HepG2 (cell line): ENCODE measurements around the gene YIPF4. TPM values are rescaled to one million over a fixed set of nuclear protein-coding genes. Genes with fewer than 3 reads are reported as not detected.

Experiments
- EEA1 ChIP-seq: sonication (generic); formaldehyde crosslinking; IDR thresholded peaks from 2 replicates; pipeline ENCODE4 v1.5.1; 2020; ENCODE audit warnings: mild to moderate bottlenecking, missing genetic modification reagents, borderline replicate concordance
- FOXA1 ChIP-seq, 2 experiments: fragments of 450-650 bp in 1 of 2; sonication (generic) in 1 of 2; formaldehyde crosslinking in 1 of 2; IDR thresholded peaks; 2 replicates each; pipeline versions ENCODE4 v1.4.0 to v1.6.1; 2016 to 2020; ENCODE audit warnings: missing genetic modification reagents in 1 of 2
- HDAC1 ChIP-seq: sonication (generic); formaldehyde crosslinking; IDR thresholded peaks from 2 replicates; pipeline ENCODE4 v1.5.1; 2020; ENCODE audit warnings: mild to moderate bottlenecking, missing genetic modification reagents
- HNF4G ChIP-seq, 2 experiments: sonication (generic) in 1 of 2; formaldehyde crosslinking in 1 of 2; IDR thresholded peaks; 2 replicates each; pipeline versions ENCODE4 v1.4.0 to v1.6.1; 2011 to 2020; ENCODE audit warnings: borderline replicate concordance in 2 of 2, low read depth in 2 of 2, mild to moderate bottlenecking in 2 of 2, low read length in 1 of 2, missing genetic modification reagents in 1 of 2, moderate library complexity in 1 of 2
- HNRNPH1 ChIP-seq: fragments of 200-400 bp; formaldehyde crosslinking; optimal IDR thresholded peaks from 2 replicates; pipeline ENCODE3; 2017; ENCODE audit warnings: mild to moderate bottlenecking, low read depth, low read length
- MAFK ChIP-seq, 2 experiments: IDR thresholded peaks in 1 of 2; conservative IDR thresholded peaks in 1 of 2; 2 replicates each; pipeline ENCODE4 v1.6.1; 2011; ENCODE audit warnings: improper control_type of control experiment in 2 of 2, low read length in 2 of 2
- NCOA1 ChIP-seq: sonication (generic); formaldehyde crosslinking; IDR thresholded peaks from 2 replicates; pipeline ENCODE4 v1.9.0; 2021; ENCODE audit warnings: missing genetic modification reagents
- NFATC3 ChIP-seq: sonication (generic); formaldehyde crosslinking; IDR thresholded peaks from 2 replicates; pipeline ENCODE4 v1.5.1; 2020; ENCODE audit warnings: mild to moderate bottlenecking, missing genetic modification reagents
- NFE2 ChIP-seq: sonication (generic); formaldehyde crosslinking; IDR thresholded peaks from 2 replicates; pipeline ENCODE4 v1.4.0; 2020; ENCODE audit warnings: missing genetic modification reagents
- NFYC ChIP-seq: IDR thresholded peaks from 2 replicates; pipeline ENCODE4 v1.6.1; 2016; ENCODE audit warnings: missing genetic modification reagents, missing compliant biosample characterization
- NR1H2 ChIP-seq: sonication (generic); formaldehyde crosslinking; IDR thresholded peaks from 2 replicates; pipeline ENCODE4 v1.8.1; 2022; ENCODE audit warnings: low read depth, missing genetic modification reagents, borderline replicate concordance
- PRDM4 ChIP-seq: sonication (generic); formaldehyde crosslinking; IDR thresholded peaks from 2 replicates; pipeline ENCODE4 v1.9.0; 2021; ENCODE audit warnings: missing genetic modification reagents, borderline replicate concordance
- SIX4 ChIP-seq: sonication (generic); formaldehyde crosslinking; IDR thresholded peaks from 2 replicates; pipeline ENCODE4 v1.4.0; 2020; ENCODE audit warnings: missing genetic modification reagents
- SNRNP70 ChIP-seq: fragments of 200-400 bp; formaldehyde crosslinking; IDR thresholded peaks from 2 replicates; pipeline ENCODE4 v1.6.1; 2017; ENCODE audit warnings: mild to moderate bottlenecking, low read depth, low read length, moderate library complexity
- TARDBP ChIP-seq: sonication (generic); formaldehyde crosslinking; IDR thresholded peaks from 2 replicates; pipeline ENCODE4 v1.8.0; 2022; ENCODE audit warnings: mild to moderate bottlenecking, missing genetic modification reagents
- TBP ChIP-seq: sonication (generic); formaldehyde crosslinking; IDR thresholded peaks from 2 replicates; pipeline ENCODE4 v1.5.0; 2020; ENCODE audit warnings: missing genetic modification reagents
- ZBTB14 ChIP-seq: sonication (generic); formaldehyde crosslinking; IDR thresholded peaks from 2 replicates; pipeline ENCODE4 v1.4.0; 2020; ENCODE audit warnings: missing genetic modification reagents
- ZFYVE20 ChIP-seq: sonication (generic); formaldehyde crosslinking; IDR thresholded peaks from 2 replicates; pipeline ENCODE4 v1.8.0; 2023; ENCODE audit warnings: low read depth, mild to moderate bottlenecking, moderate library complexity, missing genetic modification reagents, borderline replicate concordance
- ZNF101 ChIP-seq: sonication (generic); formaldehyde crosslinking; IDR thresholded peaks from 2 replicates; pipeline ENCODE4 v1.4.0; 2020; ENCODE audit warnings: mild to moderate bottlenecking, low read depth, missing genetic modification reagents, borderline replicate concordance
- ZNF234 ChIP-seq: sonication (generic); formaldehyde crosslinking; conservative IDR thresholded peaks from 2 replicates; pipeline ENCODE4 v1.5.1; 2020; ENCODE audit warnings: mild to moderate bottlenecking, missing genetic modification reagents
- ZNF343 ChIP-seq: sonication (generic); formaldehyde crosslinking; IDR thresholded peaks from 2 replicates; pipeline ENCODE4 v1.4.0; 2020; ENCODE audit warnings: mild to moderate bottlenecking, missing genetic modification reagents
- polyA plus RNA-seq, 8 experiments: library from polyadenylated mRNA; depleted of rRNA in 3 of 8; stranded (reverse) in 7 of 8; unstranded in 1 of 8; fragments of >200 nt; fragmentation: Illumina TruSeq in 4 of 8; extraction: Trizol in 4 of 8; gene quantifications; 2 replicates each; pipeline versions ENCODE4 v1.2.1 to v1.2.3, GENCODE V29; 2011 to 2016; ENCODE audit warnings: low read depth in 4 of 8, missing spikeins in 1 of 8, mixed read lengths in 1 of 8; ENCODE audit not compliant: insufficient read depth in 1 of 8
- total RNA-seq, 5 experiments: library from RNA; depleted of rRNA; stranded (reverse); fragments of >200 nt; fragmentation: Illumina TruSeq; extraction: Trizol; gene quantifications; 2 replicates each; pipeline ENCODE4 v1.2.3, GENCODE V29; 2016; ENCODE audit warnings: low read depth in 1 of 5
- TF ChIP-seq, protein P1 (sequence below): sonication (generic); formaldehyde crosslinking; IDR thresholded peaks from 2 replicates; pipeline ENCODE4 v1.5.1; 2020; ENCODE audit warnings: missing genetic modification reagents, mild to moderate bottlenecking, borderline replicate concordance
- TF ChIP-seq, protein P2 (sequence below): IDR thresholded peaks from 2 replicates; pipeline ENCODE4 v1.6.1; 2012; ENCODE audit warnings: inconsistent platforms

YIPF4 gene
- total and polyA plus RNA-seq, 2 of the 13 experiments (the other 11 are each of a cell fraction or from before 2014, with no cell fraction given) = 19.0 to 43.9 TPM

- no peak for TF ChIP-seq HNF4G (IDR thresholded peaks at IDR 0.05; ENCODE audit: borderline replicate concordance, low read depth, low read length)
- peak; percentile 80 for TF ChIP-seq HNF4G (CRISPR knock-in tag; IDR thresholded peaks at IDR 0.05; ENCODE audit: borderline replicate concordance, low read depth)
- no peak for TF ChIP-seq NFE2
- no peak for TF ChIP-seq SIX4 (CRISPR knock-in tag)
- TF ChIP-seq TBP (CRISPR knock-in tag) = no peak
- TF ChIP-seq TARDBP = peak; percentile 83
- no peak for TF ChIP-seq ZBTB14 (CRISPR knock-in tag)
- TF ChIP-seq HDAC1 = peak; percentile 96
- no peak for TF ChIP-seq HNRNPH1
- TF ChIP-seq FOXA1 (IDR thresholded peaks at IDR 0.05) = peak; percentile 88
- peak; percentile 96 for TF ChIP-seq FOXA1 (CRISPR knock-in tag; IDR thresholded peaks at IDR 0.05)
- TF ChIP-seq NFYC = peak; percentile 97
- TF ChIP-seq ZFYVE20 (CRISPR knock-in tag) = no peak
- TF ChIP-seq EEA1 (CRISPR knock-in tag) = peak; percentile 94; the same call in 1 of the 2 replicates
- no peak for TF ChIP-seq SNRNP70
- peak; percentile 57; the same call in 1 of the 2 replicates for TF ChIP-seq NCOA1
- TF ChIP-seq PRDM4 (CRISPR knock-in tag) = 0 out of 2 replicates have a peak, but pooled peaks have one; percentile 37
- no peak for TF ChIP-seq NFATC3
- no peak for TF ChIP-seq MAFK (conservative IDR thresholded peaks at IDR 0.05 in 1 of 2, IDR thresholded peaks at IDR 0.05 in 1 of 2; ENCODE audit: low read length in 2 of 2)
- no peak for TF ChIP-seq NR1H2 (CRISPR knock-in tag)
- TF ChIP-seq, protein P1, sequence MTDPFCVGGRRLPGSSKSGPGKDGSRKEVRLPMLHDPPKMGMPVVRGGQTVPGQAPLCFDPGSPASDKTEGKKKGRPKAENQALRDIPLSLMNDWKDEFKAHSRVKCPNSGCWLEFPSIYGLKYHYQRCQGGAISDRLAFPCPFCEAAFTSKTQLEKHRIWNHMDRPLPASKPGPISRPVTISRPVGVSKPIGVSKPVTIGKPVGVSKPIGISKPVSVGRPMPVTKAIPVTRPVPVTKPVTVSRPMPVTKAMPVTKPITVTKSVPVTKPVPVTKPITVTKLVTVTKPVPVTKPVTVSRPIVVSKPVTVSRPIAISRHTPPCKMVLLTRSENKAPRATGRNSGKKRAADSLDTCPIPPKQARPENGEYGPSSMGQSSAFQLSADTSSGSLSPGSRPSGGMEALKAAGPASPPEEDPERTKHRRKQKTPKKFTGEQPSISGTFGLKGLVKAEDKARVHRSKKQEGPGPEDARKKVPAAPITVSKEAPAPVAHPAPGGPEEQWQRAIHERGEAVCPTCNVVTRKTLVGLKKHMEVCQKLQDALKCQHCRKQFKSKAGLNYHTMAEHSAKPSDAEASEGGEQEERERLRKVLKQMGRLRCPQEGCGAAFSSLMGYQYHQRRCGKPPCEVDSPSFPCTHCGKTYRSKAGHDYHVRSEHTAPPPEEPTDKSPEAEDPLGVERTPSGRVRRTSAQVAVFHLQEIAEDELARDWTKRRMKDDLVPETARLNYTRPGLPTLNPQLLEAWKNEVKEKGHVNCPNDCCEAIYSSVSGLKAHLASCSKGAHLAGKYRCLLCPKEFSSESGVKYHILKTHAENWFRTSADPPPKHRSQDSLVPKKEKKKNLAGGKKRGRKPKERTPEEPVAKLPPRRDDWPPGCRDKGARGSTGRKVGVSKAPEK (CRISPR knock-in tag) = no peak
- no peak for TF ChIP-seq ZNF101 (CRISPR knock-in tag)
- TF ChIP-seq ZNF343 = peak; percentile 76; the same call in 1 of the 2 replicates
- TF ChIP-seq ZNF234 = no peak
- TF ChIP-seq, protein P2, sequence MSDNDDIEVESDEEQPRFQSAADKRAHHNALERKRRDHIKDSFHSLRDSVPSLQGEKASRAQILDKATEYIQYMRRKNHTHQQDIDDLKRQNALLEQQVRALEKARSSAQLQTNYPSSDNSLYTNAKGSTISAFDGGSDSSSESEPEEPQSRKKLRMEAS = peak; percentile 84
These were observed at the start of gene YIPF4 (continued) for GRCh38 chr2:32277674-32278477.
